ENCODE data around the gene SELENOV.

The SELENOV gene

DNA sequence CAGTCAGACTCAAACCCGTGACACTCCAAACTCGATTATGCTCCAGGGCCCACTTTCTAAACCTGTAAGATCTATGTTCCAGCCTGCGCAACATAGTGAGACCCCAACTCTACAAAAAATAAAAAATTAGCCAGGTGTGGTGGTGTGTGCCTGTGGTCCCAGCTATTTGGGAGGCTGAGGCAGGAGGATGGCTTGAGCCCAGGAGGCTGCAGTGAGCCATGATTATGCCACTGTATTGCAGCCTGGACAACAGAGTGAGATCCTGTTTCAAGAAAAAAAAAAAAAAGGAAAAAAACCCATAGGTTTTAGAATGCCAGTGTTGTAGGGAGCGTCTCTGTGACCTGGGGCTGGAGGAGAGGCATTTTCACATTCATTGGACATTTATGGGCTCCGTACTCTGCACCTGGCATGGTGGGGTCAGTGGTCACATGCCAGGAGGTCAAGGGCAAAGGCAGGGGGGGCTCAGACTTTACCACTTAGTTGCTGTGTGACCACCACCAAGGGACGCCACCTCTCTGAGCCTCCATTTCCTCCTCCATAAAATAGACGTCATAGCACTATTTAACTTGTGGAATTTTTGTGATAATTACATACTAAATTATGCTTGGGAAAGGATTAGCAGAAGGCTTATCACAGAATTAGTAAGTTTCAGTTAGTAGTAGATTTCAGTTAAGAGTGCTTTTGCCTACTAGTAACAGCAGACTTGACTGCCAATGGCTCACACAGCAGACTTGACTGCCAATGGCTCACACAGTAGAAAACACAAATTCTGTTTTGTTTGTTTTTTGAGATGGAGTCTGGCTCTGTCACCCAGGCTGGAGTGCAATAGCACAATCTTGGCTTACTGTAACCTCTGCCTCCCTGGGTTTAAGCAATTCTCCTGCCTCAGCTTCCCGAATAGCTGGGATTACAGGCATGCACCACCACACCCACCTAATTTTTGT is 5.9 kb downstream of the SELENOV start:
- DNase-seq (ENCODE audit: low read depth), result no peak

DNA sequence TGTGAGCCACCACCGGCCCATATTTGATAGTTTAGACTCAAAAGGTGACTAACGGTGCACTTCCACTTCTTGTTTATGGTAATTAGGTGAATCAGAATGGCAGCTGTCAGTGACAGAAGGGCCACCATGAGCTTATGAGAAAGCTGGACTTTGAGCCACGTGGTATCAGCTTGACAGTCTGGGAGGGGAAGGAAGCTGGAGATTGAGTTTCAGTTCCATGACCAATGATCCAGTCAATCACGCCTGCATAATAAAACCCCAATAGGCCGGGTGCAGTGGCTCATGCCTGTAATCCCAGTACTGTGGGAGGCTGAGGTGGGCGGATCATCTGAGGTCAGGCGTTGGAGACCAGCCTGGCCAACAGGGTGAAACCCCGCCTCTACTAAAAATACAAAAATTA is 9.6 kb downstream of the SELENOV start:
- DNase-seq (ENCODE audit: low read depth), result no peak

DNA sequence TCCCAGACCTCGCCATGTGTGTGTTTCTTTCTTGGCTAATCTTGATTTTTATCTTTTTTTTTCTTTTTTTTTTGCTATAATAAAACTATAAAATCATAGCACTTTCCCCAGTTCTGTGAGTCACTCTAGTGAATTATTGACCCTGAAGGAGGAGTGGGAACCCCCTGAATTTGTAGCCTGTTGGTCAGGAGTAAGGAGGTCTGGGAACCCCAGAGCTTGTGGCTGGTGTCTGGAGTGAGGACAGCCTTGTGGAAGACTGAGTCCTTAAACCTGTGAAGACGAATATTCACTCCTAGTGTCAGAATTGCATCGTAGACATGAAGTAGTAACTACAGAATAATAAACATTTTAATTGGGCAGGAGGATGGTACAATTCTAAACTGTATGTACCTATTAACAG is 10.3 kb downstream of the SELENOV start:
- no peak for DNase-seq (ENCODE audit: low read depth)

DNA sequence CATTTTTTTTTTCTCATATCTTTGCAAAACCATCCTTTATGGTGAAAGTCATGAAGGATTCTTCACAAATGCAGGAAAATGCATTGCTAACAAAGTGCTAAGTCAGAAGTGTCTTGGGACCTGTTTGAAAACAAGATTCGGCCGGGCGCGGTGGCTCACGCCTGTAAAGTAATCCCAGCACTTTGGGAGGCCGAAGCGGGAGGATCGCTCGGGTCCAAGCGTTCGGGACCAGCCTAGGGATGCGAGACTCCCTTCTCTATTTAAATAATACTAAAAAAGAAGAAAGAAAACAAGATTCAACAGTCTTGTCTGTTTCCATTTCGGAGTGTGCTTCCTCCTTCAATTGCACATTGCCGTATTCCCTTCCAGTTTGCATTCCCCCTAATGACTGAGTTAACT is 16.9 kb downstream of the SELENOV start:
- no peak for DNase-seq (ENCODE audit: low read depth)

- peak; percentile 82 for DNase-seq (ENCODE audit: low read depth)
These were observed 17.5 kb downstream of the SELENOV start, which contains the start of gene EID2B for GRCh38 chr19:39532233-39533002. TSS of gene EID2B (minus strand) at chr19:39532852. CDS start at chr19:39532802, 50 bp downstream.

- DNase-seq (ENCODE audit: low read depth), result no peak
These were observed 18.1 kb downstream of the SELENOV start for GRCh38 chr19:39533003-39533512.

DNA sequence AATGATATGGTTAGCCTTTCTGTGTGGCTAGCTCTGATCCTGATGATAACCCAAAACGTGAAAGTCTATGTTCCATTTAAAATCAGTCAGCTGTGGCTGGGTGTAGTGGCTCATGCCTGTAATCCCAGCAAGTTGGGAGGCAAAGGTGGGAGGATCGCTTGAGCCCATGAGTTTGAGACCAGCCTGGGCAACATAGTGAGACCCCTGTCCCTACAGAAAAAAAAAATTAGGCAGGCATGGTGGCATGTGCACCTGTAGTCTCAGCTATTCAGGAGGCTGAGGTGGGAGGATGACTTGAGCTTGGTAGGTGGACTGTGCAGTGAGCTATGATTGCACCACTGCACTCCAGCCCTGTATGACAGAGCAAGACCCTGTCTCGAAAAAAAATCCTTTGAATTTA is 18.9 kb downstream of the SELENOV start:
- no peak for DNase-seq (ENCODE audit: low read depth)

- DNase-seq (ENCODE audit: low read depth), result no peak
These were observed 24.2 kb downstream of the SELENOV start for GRCh38 chr19:39539165-39539517.

GRCh38 chr19:39539518-39540332 is 24.8 kb downstream of the SELENOV start, which contains the start of gene EID2:
TSS of gene EID2 (minus strand) at chr19:39540161. CDS start at chr19:39540079, 82 bp downstream.
- peak; percentile 89 for DNase-seq (ENCODE audit: low read depth)

DNA sequence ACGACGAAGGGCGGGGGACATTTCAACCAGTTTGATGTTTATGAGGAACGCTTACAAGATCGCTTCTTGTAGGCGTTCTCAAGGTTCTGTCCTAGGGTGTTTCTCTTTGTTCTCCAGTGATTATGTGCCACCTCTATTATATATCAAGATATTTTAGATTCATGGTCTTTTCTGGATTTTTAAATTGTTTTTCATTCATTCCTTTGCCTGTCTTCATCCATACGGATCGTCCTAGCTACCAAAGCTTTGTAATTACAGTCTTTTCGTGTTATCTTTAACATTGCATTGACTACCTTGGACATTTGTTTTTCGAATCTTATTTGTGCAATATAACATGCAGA is 25.4 kb downstream of the SELENOV start:
- no peak for DNase-seq (ENCODE audit: low read depth)

GRCh38 chr19:39542206-39542605 is 27.3 kb downstream of the SELENOV start:
- DNase-seq (ENCODE audit: low read depth), result no peak

DNA sequence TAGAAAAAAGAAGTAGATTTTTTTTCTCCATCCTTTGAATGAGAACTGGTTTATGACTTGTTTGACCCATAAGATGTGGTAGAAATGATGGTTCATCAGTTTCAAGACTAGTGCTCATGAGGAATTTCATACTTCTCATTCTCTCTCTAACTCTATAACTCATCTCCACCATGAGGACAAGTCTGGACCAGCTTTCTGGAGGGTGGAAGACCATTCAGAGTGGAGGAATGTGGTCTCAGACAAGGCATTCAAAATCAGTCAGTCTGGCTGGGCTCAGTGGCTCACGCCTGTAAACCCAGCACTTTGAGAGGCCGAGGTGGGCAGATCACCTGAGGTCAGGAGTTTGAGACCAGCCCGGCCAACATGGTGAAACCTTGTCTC is 28.5 kb downstream of the SELENOV start:
- DNase-seq (ENCODE audit: low read depth), result no peak

DNA sequence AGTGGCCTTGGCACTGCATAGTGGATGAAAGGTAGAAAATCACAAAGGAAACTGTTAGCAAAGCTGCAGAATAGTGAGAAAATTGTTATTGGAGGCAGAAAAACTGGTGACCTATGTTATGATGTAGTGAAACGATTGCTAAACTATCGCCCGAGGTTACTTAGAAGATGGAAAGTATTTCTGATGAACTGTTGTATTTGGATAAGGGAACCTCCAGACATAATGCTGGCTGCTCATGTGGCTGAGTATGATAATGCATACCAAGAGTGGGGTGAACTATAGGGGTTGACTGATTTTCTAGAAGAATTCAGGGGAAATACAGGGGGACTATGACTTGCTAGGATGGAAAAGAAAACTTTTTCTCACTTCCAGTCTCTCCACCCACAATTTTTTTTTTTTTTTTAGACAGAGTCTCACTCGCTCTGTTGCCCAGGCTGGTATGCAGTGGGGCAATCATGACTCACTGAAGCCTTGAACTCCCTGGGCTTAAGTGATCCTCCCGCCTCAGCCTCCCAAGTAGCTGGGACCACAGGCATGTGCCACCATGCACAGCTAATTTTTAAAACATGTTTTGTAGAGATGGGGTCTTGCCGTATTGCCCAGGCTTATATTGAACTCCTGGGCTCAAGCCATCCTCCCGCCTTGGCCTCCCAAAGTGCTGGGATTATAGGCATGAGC is 29.4 kb downstream of the SELENOV start:
- no peak for DNase-seq (ENCODE audit: low read depth)

DNA sequence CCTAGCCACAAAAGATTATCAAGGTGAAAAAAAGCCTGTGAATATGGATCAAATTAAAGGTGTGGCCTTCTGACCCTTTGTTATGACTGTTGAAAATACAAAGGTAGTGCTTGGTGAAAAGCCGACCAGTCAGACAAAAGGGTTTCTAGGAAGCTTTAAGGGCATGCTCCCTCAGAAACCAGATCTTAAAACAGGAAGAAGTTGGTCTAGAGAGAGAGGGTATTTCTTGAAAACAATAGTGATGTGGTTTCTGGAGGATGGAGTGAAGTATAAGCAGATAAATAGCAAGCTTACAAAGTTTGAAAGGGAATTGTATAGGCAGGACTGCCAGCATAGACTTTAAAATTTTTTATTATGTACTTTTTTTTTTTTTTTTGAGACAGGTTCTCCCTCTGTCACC is 30.0 kb downstream of the SELENOV start:
- DNase-seq (ENCODE audit: low read depth), result no peak

- no peak for DNase-seq (ENCODE audit: low read depth)
These were observed 31.7 kb downstream of the SELENOV start for GRCh38 chr19:39546599-39546998.

DNA sequence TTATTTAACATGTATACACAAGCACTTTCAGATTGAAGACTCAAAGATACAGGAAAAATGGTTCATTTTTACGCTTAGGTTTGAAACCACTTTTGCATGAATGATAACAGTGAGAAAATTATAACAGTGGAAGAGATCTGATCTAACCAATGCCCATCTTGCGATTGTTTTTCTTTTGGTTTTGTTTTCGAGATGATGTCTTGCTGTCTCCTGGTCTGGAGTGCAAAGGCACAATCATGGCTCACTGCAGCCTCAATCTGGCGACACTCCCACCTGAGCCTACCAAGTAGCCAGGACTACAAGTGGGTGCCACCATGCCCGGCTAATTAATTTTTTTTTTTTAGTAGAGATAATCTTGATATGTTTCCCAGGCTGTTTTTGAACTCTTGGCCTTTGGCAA is 35.3 kb downstream of the SELENOV start:
- DNase-seq (ENCODE audit: low read depth), result no peak

DNA sequence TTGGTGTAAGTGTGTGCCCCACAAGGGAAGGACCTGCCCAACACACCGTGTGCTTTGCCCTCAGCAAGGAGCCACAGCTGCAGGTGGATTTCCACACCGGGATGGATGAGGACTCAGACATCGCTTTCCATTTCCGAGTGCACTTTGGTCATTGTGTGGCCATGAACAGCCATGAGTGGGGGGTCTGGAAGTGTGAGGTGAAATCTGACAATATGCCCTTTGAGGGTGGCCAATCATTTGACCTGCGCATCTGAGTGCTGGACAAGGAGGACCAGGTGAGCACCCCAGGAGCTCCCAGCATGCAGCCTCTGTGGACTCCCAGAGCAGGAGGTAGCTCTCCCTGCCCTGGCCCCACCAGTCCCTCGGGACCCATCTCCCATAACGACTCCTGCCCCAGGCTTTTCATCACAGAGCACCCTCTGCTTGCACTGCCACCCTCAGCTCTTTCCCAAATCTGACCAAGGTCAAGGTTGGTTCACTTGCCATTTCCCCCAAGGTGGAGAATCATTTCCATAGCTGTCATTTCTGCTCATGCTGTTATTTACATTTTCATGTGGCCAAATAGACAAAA is 38.2 kb downstream of the SELENOV start:
- DNase-seq (ENCODE audit: low read depth), result no peak

- DNase-seq (ENCODE audit: low read depth), result no peak
These were observed 39.9 kb downstream of the SELENOV start for GRCh38 chr19:39554701-39555311.

DNA sequence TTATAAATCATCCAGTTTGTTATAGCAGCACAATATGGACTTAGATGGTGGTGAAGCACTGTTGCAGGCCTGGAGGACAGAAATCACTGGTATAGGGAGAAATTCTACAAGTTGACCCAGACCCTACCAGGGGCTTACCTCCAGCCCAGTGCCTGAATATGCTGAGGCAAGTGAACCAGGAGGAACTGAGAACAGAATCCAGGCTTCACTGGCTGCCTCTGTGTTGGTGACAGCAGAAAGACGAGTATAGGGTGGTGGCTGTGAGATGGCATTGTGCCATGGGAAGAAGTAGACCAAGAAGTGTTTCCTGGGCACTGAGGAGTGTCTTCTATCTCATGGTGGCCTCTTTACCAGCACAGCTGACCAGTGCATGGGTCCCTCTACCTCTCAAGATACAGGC is 40.9 kb downstream of the SELENOV start:
- DNase-seq (ENCODE audit: low read depth), result no peak

- DNase-seq (ENCODE audit: low read depth), result no peak
These were observed 43.1 kb downstream of the SELENOV start for GRCh38 chr19:39557811-39558623.

Measured in stimulated activated CD8-positive, alpha-beta memory T cell treated with anti-CD3 and anti-CD28 coated beads, Interleukin-7, amount 100 ng/mL, for 24 hours (primary cell).